Adipose tissue (tissue), 3 donors: ENCODE measurements around the gene PWWP2B. TPM values are rescaled to one million over a fixed set of nuclear protein-coding genes. Genes with fewer than 3 reads are reported as not detected.
"Not testable (repeated sequence)": the region's sequence is repeated elsewhere in the genome, so short reads cannot be mapped to it uniquely, and the experiment has no call there.

Source experiments
- H3K27ac ChIP-seq: one replicate; pipeline ENCODE4 v1.5.1; 2013; ENCODE audit warnings: low read depth, low read length
- WGBS, 3 donors: extraction: QIAGEN DNeasy Blood & Tissue Kit; methylation state at CpG; one replicate each; pipeline ENCODE4 v1.1.7; 2013; 5-methylcytosine and 5-hydroxymethylcytosine counted together
- polyA plus RNA-seq, 3 donors: library from polyadenylated mRNA; stranded (reverse); fragments of 200-250 nt; gene quantifications; one replicate each; pipeline ENCODE4 v1.2.3, GENCODE V29; 2013
- donor health status: healthy with polysubstance abuse.
- donor health status: Bipolar disorder and iron deficiency.
- donor health status: healthy.

PWWP2B gene
- 10 to 100 TPM in 2 of 3 donors, 1 to 10 TPM in 1; 9.2 to 33.1 (median 17.2) TPM for polyA plus RNA-seq

GRCh38 chr10:132397036-132397541, at the start of gene PWWP2B:
PWWP2B (plus strand) TSS chr10:132397200; CDS start chr10:132397227, 27 bp downstream.
- peak within 1 kb of the TSS; percentile 58 for H3K27ac ChIP-seq
- 0% methylated on average over 52 to 84 of the region's 86 CpGs for WGBS, 3 donors

DNA sequence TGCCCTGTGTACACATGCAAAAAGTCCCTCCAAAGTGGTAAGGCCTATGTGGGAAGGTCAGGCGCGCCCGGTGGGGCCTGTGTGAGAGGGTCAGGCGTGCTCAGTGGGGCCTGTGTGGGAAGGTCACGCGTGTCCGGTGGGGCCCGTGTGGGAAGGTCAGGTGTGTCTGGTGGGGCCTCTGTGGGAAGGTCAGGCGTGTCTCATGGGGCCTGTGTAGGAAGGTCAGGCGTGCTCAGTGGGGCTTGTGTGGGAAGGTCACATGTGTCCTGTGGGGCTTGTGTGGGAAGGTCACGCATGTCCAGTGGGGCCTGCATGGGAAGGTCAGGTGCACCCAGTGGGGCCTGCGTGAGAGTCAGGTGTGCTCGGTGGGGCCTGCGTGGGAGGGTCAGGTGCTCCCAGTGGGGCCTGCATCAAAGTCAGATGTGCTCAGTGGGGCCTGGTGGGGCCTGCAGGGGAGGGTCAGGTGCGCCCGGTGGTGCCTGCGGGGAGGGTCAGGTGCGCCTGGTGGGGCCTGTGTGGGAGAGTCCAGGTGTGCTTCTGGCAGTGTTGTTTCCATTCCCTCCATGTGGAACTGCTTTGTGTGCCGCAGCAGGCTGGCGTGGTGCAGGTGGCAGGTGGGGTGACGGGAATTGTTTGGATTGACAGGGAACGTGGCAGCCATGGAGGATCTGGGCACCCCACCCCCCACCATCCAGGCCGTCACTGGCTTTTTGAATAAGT, 49.6 kb upstream of the PWWP2B start:
- 77 to 96% (median 94%) methylated on average over 23 of the region's 23 CpGs for WGBS, 3 donors
- H3K27ac ChIP-seq, result no peak overlapping the region

DNA sequence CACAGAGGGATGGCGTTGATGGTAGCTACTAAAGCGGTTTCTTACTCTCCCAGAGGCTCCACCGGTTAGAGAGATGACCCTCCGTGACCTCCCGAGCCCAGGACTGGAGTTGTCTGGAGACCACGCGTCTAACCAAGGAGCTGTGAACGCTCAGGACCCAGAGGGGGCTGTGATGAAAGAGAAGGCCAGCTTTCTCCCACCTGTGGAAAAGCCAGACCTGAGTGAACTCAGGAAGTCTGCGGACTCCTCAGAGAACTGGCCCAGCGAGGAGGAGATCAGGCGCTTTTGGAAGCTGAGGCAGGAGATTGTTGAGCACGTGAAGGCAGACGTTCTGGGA, 49.1 kb upstream of the PWWP2B start:
- H3K27ac ChIP-seq, result no peak overlapping the region
- WGBS, 3 donors, result 75 to 92% (median 85%) methylated on average over 13 of the region's 13 CpGs

DNA sequence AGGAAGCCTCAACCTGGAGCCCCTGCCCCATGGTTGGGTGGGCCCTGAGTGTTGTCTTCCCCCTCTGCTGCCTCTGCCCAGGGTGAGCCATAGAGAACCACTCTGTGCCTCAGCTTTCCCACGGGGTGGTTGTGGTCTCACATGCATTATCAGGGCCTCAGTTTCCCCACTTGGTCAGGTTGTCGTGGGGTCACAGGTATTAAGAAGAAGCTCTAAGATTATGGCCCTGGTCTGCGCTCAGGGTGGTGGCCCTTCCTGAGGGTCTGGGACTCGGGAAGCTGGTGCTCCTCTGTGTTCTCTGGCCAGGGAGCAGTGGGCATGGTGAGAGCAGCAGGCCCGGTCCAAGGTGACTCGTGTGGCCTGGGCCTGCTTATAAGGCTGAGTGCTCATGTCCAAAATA, 47.2 kb upstream of the PWWP2B start:
- H3K27ac ChIP-seq, result no peak overlapping the region
- 87 to 90% (median 88%) methylated on average over 6 of the region's 6 CpGs for WGBS, 3 donors

DNA sequence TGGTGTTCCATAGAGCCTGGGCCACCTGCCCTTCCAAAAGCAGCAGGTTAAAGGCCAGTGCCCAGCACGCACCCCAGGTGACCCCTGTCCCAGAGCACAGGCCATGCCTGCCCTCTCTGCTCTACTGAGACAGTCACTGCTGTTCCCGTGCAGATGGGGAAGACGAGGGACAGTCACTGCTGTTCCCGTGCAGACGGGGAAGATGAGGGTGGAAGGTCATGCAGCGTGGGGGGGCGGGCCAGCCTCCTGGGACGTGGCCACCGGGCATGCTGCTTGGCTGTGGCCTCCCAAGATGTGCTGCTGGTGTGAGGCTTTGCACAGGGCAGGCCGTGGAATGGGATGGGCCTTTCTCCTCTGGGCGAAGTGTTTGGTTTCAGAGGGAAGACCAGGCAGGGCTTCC, 46.6 kb upstream of the PWWP2B start:
- H3K27ac ChIP-seq, result no peak overlapping the region
- WGBS, 3 donors, result 73 to 80% (median 77%) methylated on average over 9 to 11 of the region's 11 CpGs

GRCh38 chr10:132350946-132351345, 46.1 kb upstream of the PWWP2B start:
- H3K27ac ChIP-seq, result no peak overlapping the region
- 90 to 95% (median 95%) methylated on average over 17 of the region's 17 CpGs for WGBS, 3 donors

GRCh38 chr10:132351611-132352010, 45.4 kb upstream of the PWWP2B start:
- H3K27ac ChIP-seq, result no peak overlapping the region
- WGBS, 3 donors, result 90 to 92% (median 91%) methylated on average over 24 to 25 of the region's 25 CpGs

GRCh38 chr10:132352462-132353308, 44.3 kb upstream of the PWWP2B start:
- WGBS, 3 donors, result 51 to 56% (median 55%) methylated on average over 25 to 32 of the region's 44 CpGs

DNA sequence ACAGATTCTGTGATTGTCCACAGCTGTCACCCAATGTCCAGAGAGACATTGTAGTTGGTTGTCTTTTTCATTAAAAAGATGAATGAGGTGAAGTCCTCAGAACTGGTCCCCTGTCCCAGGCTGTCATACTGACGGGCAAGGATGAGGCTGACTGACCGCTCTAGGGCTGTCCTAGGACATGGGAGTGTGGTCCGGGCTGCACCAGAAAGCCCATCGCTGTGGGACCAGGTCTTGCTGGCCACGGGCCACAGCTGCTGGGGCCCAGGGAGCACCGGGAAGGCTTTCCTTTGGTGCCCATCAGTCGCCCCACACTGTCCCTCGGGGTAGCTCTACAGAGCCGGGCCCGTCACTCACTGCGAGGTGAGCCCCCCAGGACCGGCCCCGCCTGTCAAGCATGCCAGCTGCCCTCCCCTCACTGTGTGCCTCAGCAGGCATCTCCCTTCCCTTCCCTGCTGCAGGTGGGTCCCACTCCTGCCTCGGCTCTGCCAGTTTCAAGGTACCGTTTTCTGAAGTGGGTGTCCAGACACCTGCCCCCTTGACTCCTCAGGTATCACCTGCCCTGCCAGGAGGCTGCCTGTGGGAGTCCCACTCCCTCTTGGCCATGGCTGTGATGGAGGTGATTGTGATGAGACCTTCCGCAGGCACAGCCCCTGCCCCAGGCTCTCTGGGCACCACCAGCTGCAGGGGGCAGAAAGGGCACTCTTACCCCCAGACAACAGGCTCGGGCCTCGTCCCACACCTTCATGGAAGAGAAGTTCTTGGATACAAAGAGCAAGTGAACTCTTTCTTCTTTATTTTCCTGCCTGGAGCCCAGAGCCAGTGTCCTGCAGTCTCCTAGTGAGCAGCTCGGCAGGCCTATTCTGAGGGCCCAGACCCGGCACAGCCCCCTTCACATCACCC, 43.3 kb upstream of the PWWP2B start:
- WGBS, 3 donors, result 90 to 92% (median 90%) methylated on average over 20 of the region's 20 CpGs
- H3K27ac ChIP-seq, result no peak overlapping the region

More at GRCh38 chr10:132352462-132353308, 44.3 kb upstream of the PWWP2B start:
- not testable (repeated sequence) for H3K27ac ChIP-seq

DNA sequence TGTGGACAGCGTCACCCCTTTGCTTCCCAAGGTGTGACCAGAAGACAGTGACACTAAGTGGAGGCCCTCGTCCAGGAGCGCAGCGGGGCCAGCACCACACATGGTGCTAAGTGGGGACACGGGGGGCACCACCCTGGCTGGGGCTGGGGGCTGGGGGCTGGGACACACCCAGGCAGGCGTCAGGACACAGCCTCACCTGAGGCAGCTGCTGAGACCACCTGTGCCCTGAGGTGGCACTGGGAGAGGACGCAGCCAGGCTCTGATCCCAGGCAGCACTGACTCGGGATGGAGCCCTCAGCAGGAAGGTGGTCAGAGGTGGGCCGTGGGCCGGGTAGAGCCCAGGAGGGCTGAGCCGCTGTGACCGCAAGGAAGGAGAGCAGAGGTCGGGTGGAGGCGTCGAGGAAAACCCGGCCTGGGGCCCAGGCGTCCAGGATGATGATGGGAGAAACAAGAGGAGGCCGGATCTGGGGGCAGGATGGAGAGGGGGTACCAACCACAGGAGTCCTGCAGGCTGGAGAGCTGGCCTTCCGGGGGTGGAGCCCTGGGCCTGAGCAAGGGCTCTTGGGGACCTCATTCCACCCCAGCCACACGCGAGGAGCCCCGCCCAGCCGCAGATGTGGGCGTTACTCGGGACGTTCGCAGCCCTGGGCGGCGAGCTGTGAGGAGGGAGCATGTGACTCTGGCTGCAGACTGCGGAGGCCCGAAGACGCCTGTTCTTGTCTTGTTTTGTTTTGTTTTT, 42.5 kb upstream of the PWWP2B start:
- 89 to 93% (median 91%) methylated on average over 28 to 32 of the region's 32 CpGs for WGBS, 3 donors
- H3K27ac ChIP-seq, result no peak overlapping the region

GRCh38 chr10:132355297-132355696, 41.7 kb upstream of the PWWP2B start:
- WGBS, 3 donors, result 89 to 90% (median 90%) methylated on average over 17 of the region's 17 CpGs

GRCh38 chr10:132355754-132356153, 41.2 kb upstream of the PWWP2B start:
- no peak overlapping the region for H3K27ac ChIP-seq
- WGBS, 3 donors, result 73 to 95% (median 85%) methylated on average over 13 of the region's 13 CpGs

More at GRCh38 chr10:132355297-132355696, 41.7 kb upstream of the PWWP2B start:
- H3K27ac ChIP-seq, result no peak overlapping the region

DNA sequence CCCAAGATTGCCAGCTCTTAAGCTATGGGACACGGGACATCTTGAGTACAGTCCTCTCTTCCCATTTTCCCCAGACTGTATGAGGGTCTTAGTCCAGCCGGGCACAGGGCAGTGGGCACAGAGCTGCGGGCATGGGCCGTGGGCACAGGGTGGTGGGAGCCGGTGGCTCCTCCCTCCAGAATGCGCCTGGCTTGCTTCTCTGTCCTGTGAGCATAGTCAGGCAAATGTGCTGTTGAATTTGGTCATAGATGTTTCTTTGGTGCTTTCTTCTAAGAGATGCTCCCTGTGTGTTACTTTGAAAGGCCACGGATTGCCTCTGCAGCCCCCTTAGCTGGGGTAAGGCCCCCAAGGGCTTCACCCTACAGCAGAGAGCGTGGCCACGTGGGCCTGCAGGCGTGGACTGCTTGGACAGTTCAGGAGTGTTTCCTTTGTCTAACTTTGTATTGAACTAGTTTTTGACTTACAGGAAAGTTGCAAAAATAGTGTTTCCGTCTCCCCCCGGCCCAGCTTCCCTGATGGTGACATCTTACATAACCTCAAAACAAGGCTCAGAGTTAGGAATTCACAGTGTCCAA, 40.3 kb upstream of the PWWP2B start:
- 78 to 91% (median 86%) methylated on average over 12 of the region's 12 CpGs for WGBS, 3 donors
- no peak overlapping the region for H3K27ac ChIP-seq

GRCh38 chr10:132357286-132358058, 39.5 kb upstream of the PWWP2B start:
- H3K27ac ChIP-seq, result no peak overlapping the region
- 91 to 96% (median 95%) methylated on average over 15 of the region's 15 CpGs for WGBS, 3 donors

- WGBS, 3 donors, result 75 to 86% (median 77%) methylated on average over 21 of the region's 21 CpGs
Observed at GRCh38 chr10:132359305-132360040, 37.5 kb upstream of the PWWP2B start.

DNA sequence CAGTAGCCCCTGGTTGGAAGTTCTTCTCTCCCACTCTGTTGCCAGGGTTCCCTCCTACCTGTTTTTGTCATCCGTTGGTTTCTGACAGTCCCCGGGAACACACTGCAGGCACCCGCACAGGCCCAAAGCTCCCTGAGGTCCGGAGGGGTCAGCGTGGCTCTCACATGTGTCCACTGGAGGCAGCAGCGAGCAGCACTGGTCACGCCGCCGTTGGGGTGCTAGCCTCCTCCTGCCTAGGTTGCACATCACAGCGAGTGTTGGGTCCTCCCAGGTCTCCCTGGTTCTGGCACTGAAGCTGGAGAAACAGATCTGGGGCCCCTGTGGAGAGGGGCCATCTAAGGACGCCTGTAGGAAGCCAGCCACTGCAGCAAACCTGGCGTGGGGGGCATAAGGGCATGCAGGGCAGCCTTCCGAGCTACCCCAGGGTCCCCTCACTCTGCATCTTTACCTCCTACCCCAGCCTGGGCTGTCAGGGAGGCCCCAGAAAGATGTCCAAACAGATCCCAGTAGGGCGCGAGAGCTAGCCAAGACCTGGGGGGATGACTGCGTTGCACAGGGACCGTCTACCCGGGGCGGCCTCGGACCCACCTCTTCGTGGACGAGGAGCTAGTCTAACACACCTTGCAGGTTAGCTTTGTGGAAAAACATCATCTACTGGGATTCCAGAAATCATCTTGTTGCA, 36.1 kb upstream of the PWWP2B start:
- H3K27ac ChIP-seq, result no peak overlapping the region
- 71 to 77% (median 74%) methylated on average over 22 of the region's 22 CpGs for WGBS, 3 donors

More at GRCh38 chr10:132359305-132360040, 37.5 kb upstream of the PWWP2B start:
- no peak overlapping the region for H3K27ac ChIP-seq
